GM19455 (cell line): ENCODE data around the gene EXOC2.

ENCODE experiments used
- ATAC-seq: cut with Tn5 transposase; IDR thresholded peaks from one replicate; pipeline ENCODE4 v1.9.1; 2021; ENCODE audit not compliant: unreplicated experiment

The EXOC2 gene

GRCh38 chr6:540490-540889, 152.4 kb downstream of the EXOC2 start:
- ATAC-seq, result no peak

GRCh38 chr6:537114-537513, 155.8 kb downstream of the EXOC2 start:
- no peak for ATAC-seq

GRCh38 chr6:530425-530824, 162.5 kb downstream of the EXOC2 start:
- ATAC-seq, result no peak

GRCh38 chr6:528989-529388, 163.9 kb downstream of the EXOC2 start:
- ATAC-seq, result no peak

- ATAC-seq, result no peak
These were observed 164.8 kb downstream of the EXOC2 start for GRCh38 chr6:527989-528673.

GRCh38 chr6:524803-525202, 168.1 kb downstream of the EXOC2 start:
- ATAC-seq, result no peak

- no peak for ATAC-seq
These were observed 172.1 kb downstream of the EXOC2 start for GRCh38 chr6:520820-521219.

GRCh38 chr6:518218-518617, 174.7 kb downstream of the EXOC2 start:
- ATAC-seq, result no peak

- ATAC-seq, result no peak
These were observed 176.7 kb downstream of the EXOC2 start for GRCh38 chr6:516213-516612.

GRCh38 chr6:515267-515666, 177.7 kb downstream of the EXOC2 start:
- no peak for ATAC-seq

GRCh38 chr6:514396-514978, 178.5 kb downstream of the EXOC2 start:
- no peak for ATAC-seq

- ATAC-seq, result no peak
These were observed 179.0 kb downstream of the EXOC2 start for GRCh38 chr6:513961-514360.

- no peak for ATAC-seq
These were observed 179.9 kb downstream of the EXOC2 start for GRCh38 chr6:513058-513457.

GRCh38 chr6:511488-512137, 181.3 kb downstream of the EXOC2 start:
- no peak for ATAC-seq

- ATAC-seq, result no peak
These were observed 183.3 kb downstream of the EXOC2 start for GRCh38 chr6:509676-510075.

- no peak for ATAC-seq
These were observed 184.3 kb downstream of the EXOC2 start for GRCh38 chr6:508614-509013.

GRCh38 chr6:508006-508405, 184.9 kb downstream of the EXOC2 start:
- no peak for ATAC-seq

GRCh38 chr6:506920-507622, 185.9 kb downstream of the EXOC2 start:
- no peak for ATAC-seq

GRCh38 chr6:506508-506907, 186.4 kb downstream of the EXOC2 start:
- ATAC-seq, result no peak

- no peak for ATAC-seq
These were observed 187.6 kb downstream of the EXOC2 start for GRCh38 chr6:505374-505773.

GRCh38 chr6:504446-504980, 188.4 kb downstream of the EXOC2 start:
- no peak for ATAC-seq
